Ishikawa (cell line): ENCODE results near the gene PLEKHN1.
A peak's percentile ranks its signal among the peaks of the same experiment; 100 is the strongest.

Experiments
- CEBPB ChIP-seq: IDR thresholded peaks from 2 replicates; pipeline ENCODE4 v1.6.1; 2012
- CREB1 ChIP-seq: IDR thresholded peaks from 2 replicates; pipeline ENCODE4 v1.6.1; 2012; ENCODE audit warnings: low read depth
- EGR1 ChIP-seq: IDR thresholded peaks from 2 replicates; pipeline ENCODE4 v1.6.1; 2012
- EP300 ChIP-seq: IDR thresholded peaks from 2 replicates; pipeline ENCODE4 v1.6.1; 2012; ENCODE audit warnings: borderline replicate concordance
- FOXM1 ChIP-seq: IDR thresholded peaks from 2 replicates; pipeline ENCODE4 v1.6.1; 2012; ENCODE audit warnings: low read depth, borderline replicate concordance
- RAD21 ChIP-seq: IDR thresholded peaks from 2 replicates; pipeline ENCODE4 v1.6.1; 2012; ENCODE audit warnings: low read depth
- TAF1 ChIP-seq: IDR thresholded peaks from 2 replicates; pipeline ENCODE4 v1.6.1; 2012; ENCODE audit warnings: low read depth, mild to moderate bottlenecking
- TCF12 ChIP-seq: IDR thresholded peaks from 2 replicates; pipeline ENCODE4 v1.6.1; 2012; ENCODE audit warnings: low read depth
- TEAD4 ChIP-seq: IDR thresholded peaks from 2 replicates; pipeline ENCODE4 v1.6.1; 2012
- YY1 ChIP-seq: IDR thresholded peaks from 2 replicates; pipeline ENCODE4 v1.6.1; 2012; ENCODE audit warnings: low read depth
- ZBTB7A ChIP-seq: IDR thresholded peaks from 2 replicates; pipeline ENCODE4 v1.6.1; 2012; ENCODE audit warnings: low read depth
- TF ChIP-seq, protein P1 (sequence below): IDR thresholded peaks from 2 replicates; pipeline ENCODE4 v1.6.1; 2012
- TF ChIP-seq, protein P2 (sequence below): IDR thresholded peaks from 2 replicates; pipeline ENCODE4 v1.6.1; 2012; ENCODE audit warnings: low read depth, mild to moderate bottlenecking

DNA sequence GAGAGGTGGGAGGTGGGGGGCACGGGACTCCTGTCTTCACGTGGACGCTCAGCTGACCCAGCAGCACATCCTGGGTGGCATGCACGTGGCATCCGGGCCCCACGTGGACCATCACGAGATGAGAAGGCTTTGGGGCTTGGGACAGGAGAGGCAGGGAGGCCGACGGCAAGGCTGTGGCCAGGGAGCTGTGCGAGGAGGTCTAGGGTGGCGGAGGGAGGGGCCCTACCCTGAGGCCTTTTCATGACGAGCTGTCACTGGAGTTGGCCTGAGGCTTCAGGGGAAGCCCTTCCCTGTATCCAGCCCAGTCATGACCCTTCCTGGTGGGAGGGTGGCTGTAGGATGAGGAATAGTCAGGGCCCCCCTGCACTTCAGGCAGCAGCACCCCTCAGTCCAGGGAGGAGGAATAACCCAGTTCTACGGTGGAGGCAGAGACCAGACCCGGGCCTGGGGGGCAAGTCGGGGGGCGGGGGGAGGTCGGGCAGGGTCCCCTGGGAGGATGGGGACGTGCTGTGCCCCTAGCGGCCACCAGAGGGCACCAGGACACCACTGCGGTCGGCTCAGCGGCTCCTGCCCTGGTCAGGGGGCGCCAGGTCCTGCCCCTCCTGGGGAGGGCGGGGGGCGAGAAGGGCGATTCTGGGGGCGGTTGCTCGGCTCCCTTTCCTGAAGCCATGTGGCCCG lies 17.7 kb downstream of the PLEKHN1 start:
- TF ChIP-seq CEBPB, result no peak
- TF ChIP-seq EGR1, result no peak
- TF ChIP-seq EP300, result no peak
- TF ChIP-seq ZBTB7A, result peak; percentile 77
- no peak for TF ChIP-seq TEAD4
- TF ChIP-seq, protein P1, sequence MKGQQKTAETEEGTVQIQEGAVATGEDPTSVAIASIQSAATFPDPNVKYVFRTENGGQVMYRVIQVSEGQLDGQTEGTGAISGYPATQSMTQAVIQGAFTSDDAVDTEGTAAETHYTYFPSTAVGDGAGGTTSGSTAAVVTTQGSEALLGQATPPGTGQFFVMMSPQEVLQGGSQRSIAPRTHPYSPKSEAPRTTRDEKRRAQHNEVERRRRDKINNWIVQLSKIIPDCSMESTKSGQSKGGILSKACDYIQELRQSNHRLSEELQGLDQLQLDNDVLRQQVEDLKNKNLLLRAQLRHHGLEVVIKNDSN, result no peak
- TF ChIP-seq FOXM1, result no peak
- TF ChIP-seq CREB1, result no peak
- TF ChIP-seq, protein P2, sequence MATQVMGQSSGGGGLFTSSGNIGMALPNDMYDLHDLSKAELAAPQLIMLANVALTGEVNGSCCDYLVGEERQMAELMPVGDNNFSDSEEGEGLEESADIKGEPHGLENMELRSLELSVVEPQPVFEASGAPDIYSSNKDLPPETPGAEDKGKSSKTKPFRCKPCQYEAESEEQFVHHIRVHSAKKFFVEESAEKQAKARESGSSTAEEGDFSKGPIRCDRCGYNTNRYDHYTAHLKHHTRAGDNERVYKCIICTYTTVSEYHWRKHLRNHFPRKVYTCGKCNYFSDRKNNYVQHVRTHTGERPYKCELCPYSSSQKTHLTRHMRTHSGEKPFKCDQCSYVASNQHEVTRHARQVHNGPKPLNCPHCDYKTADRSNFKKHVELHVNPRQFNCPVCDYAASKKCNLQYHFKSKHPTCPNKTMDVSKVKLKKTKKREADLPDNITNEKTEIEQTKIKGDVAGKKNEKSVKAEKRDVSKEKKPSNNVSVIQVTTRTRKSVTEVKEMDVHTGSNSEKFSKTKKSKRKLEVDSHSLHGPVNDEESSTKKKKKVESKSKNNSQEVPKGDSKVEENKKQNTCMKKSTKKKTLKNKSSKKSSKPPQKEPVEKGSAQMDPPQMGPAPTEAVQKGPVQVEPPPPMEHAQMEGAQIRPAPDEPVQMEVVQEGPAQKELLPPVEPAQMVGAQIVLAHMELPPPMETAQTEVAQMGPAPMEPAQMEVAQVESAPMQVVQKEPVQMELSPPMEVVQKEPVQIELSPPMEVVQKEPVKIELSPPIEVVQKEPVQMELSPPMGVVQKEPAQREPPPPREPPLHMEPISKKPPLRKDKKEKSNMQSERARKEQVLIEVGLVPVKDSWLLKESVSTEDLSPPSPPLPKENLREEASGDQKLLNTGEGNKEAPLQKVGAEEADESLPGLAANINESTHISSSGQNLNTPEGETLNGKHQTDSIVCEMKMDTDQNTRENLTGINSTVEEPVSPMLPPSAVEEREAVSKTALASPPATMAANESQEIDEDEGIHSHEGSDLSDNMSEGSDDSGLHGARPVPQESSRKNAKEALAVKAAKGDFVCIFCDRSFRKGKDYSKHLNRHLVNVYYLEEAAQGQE, result no peak
- TF ChIP-seq YY1, result no peak
- no peak for TF ChIP-seq TCF12
- no peak for TF ChIP-seq TAF1
- peak; percentile 84 for TF ChIP-seq RAD21
